Activated naive CD4-positive, alpha-beta T cell treated with anti-CD3 and anti-CD28 coated beads for 36 hours (primary cell): ENCODE results near the gene ZNF438. TPM values are rescaled to one million over a fixed set of nuclear protein-coding genes. Genes with fewer than 3 reads are reported as not detected.

Source experiments
- CTCF ChIA-PET: fragments of 350-600 bp; sonication (Branson Sonifier 250); formaldehyde crosslinking; loops from one replicate; lab custom pipeline; 2021; ENCODE audit warnings: antibody characterized with exemption; lab: Charles Lee
- DNase-seq: peaks from one replicate; pipeline ENCODE4 v3.0.0-alpha.2; 2020
- H3K27ac Mint-ChIP-seq: one replicate; pipeline ENCODE4 v1.8.0; 2021; ENCODE audit warnings: mild to moderate bottlenecking, mixed read lengths
- H3K27me3 Mint-ChIP-seq: one replicate; pipeline ENCODE4 v1.8.0; 2021; ENCODE audit warnings: low read depth, mixed read lengths
- H3K36me3 Mint-ChIP-seq: one replicate; pipeline ENCODE4 v1.8.0; 2021; ENCODE audit warnings: low read depth, mixed read lengths
- H3K4me1 Mint-ChIP-seq: one replicate; pipeline ENCODE4 v1.8.0; 2021; ENCODE audit warnings: low read depth, mixed read lengths
- H3K4me3 Mint-ChIP-seq: one replicate; pipeline ENCODE4 v1.8.0; 2021; ENCODE audit warnings: mild to moderate bottlenecking, moderate library complexity, mixed read lengths
- H3K9me3 Mint-ChIP-seq: one replicate; pipeline ENCODE4 v1.8.0; 2021; ENCODE audit warnings: mixed read lengths
- intact Hi-C: fragments of 100-400 bp; cut with micrococcal nuclease; formaldehyde crosslinking; loops from one replicate; pipeline ENCODE4 v1.15.1; 2023
- total RNA-seq, 2 experiments: library from RNA; stranded (reverse); gene quantifications; one replicate each; pipeline ENCODE4 v1.2.3, GENCODE V29; 2021

The ZNF438 gene
- total RNA-seq, 2 experiments from 2014 or later, result 2.4 to 2.6 TPM

- Mint-ChIP-seq H3K4me1 (no peaks in the 10 kb centered on the region), H3K27ac (no peak overlapping the region), H3K9me3 (no peaks in the 10 kb centered on the region), H3K36me3 (no peaks in the 10 kb centered on the region), H3K27me3 (no peaks in the 10 kb centered on the region), H3K4me3 (no peak overlapping the region)
- CTCF ChIA-PET, result no interaction called here
- DNase-seq, result no peak
- intact Hi-C loops, result no loop called here
These were observed 201.1 kb downstream of the ZNF438 start for GRCh38 chr10:30830315-30831230.

DNA sequence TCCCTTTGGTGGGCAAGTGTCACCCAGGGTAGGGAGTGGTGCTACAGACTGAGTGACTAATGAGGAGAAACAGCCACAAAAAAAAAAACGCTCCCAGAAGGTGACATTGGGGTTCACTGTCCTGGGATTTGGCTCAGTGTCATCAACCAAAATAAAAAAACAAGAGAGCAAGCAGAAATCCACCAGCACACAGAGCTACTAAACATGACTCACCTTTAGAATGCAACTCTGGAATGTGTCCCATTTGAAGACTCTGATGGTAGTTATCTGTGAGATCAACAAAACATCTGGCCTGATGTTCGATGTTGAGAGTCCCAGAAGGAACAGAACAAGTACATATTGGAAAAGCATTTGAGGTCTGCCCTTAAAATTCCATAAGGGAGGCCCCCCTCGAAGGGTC, 201.8 kb downstream of the ZNF438 start:
- no peak overlapping the region for H3K27ac Mint-ChIP-seq
- DNase-seq, result no peak
- H3K27me3 Mint-ChIP-seq, result no peaks in the 10 kb centered on the region
- intact Hi-C loops, result no loop called here
- no peak overlapping the region for H3K4me3 Mint-ChIP-seq
- CTCF ChIA-PET, result no interaction called here
- H3K9me3 Mint-ChIP-seq, result no peaks in the 10 kb centered on the region
- H3K4me1 Mint-ChIP-seq, result no peaks in the 10 kb centered on the region
- H3K36me3 Mint-ChIP-seq, result no peaks in the 10 kb centered on the region

- intact Hi-C loops, result no loop called here
- Mint-ChIP-seq H3K27me3 (no peaks in the 10 kb centered on the region), H3K4me3 (no peak overlapping the region), H3K9me3 (no peaks in the 10 kb centered on the region), H3K27ac (no peak overlapping the region), H3K36me3 (no peaks in the 10 kb centered on the region), H3K4me1 (no peaks in the 10 kb centered on the region)
- DNase-seq, result no peak
- CTCF ChIA-PET, result no interaction called here
These were observed 203.0 kb downstream of the ZNF438 start for GRCh38 chr10:30828680-30829079.

GRCh38 chr10:30828164-30828563, 203.5 kb downstream of the ZNF438 start:
- CTCF ChIA-PET, result no interaction called here
- DNase-seq, result no peak
- Mint-ChIP-seq H3K36me3 (no peaks in the 10 kb centered on the region), H3K27me3 (no peaks in the 10 kb centered on the region), H3K4me3 (no peak overlapping the region), H3K4me1 (no peaks in the 10 kb centered on the region), H3K9me3 (no peaks in the 10 kb centered on the region), H3K27ac (no peak overlapping the region)
- intact Hi-C loops, result no loop called here

DNA sequence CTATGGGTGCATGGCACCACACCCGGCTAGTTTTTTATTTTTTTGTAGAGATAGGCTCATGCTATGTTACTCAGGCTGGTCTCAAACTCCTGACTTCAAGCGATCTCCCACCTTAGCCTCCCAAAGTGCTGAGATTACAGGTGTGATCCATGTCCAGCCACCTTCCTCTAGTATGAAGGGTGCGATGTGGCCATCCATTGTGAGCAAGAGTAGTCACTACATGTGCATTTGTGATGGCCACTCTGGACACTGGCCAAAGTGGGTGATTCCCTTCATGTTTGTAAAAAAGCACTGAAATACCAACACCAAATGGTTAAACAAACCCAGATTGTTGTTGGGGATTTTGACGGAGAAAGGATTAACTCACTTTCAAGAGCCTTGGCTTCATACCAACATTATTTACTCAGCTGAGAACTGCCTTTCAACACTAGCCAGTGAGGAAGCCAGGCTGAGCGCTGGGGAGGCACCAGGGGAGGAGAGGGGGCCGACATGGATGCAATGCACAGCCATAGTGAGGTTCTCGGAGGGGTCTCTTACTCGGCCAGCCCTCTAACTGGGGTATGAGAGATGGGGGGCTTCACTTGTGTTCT, 204.0 kb downstream of the ZNF438 start:
- no peak for DNase-seq
- CTCF ChIA-PET, result no interaction called here
- intact Hi-C loops, result no loop called here
- Mint-ChIP-seq H3K27me3 (no peaks in the 10 kb centered on the region), H3K36me3 (no peaks in the 10 kb centered on the region), H3K4me3 (no peak overlapping the region), H3K4me1 (no peaks in the 10 kb centered on the region), H3K27ac (no peak overlapping the region), H3K9me3 (no peaks in the 10 kb centered on the region)

GRCh38 chr10:30826679-30827078, 205.0 kb downstream of the ZNF438 start:
- no peaks in the 10 kb centered on the region for H3K36me3 Mint-ChIP-seq
- CTCF ChIA-PET, result no interaction called here
- intact Hi-C loops, result no loop called here
- H3K27ac Mint-ChIP-seq, result no peak overlapping the region
- no peak for DNase-seq
- peaks cover 1% of the 10 kb centered on the region for H3K4me1 Mint-ChIP-seq
- H3K4me3 Mint-ChIP-seq, result no peak overlapping the region
- H3K9me3 Mint-ChIP-seq, result no peaks in the 10 kb centered on the region
- H3K27me3 Mint-ChIP-seq, result no peaks in the 10 kb centered on the region

GRCh38 chr10:30825495-30825894, 206.2 kb downstream of the ZNF438 start:
- Mint-ChIP-seq H3K27ac (no peak overlapping the region), H3K36me3 (no peaks in the 10 kb centered on the region), H3K27me3 (no peaks in the 10 kb centered on the region), H3K4me3 (no peak overlapping the region), H3K9me3 (no peaks in the 10 kb centered on the region), H3K4me1 (peaks cover 6% of the 10 kb centered on the region)
- no peak for DNase-seq
- intact Hi-C loops, result no loop called here
- CTCF ChIA-PET, result no interaction called here

- CTCF ChIA-PET, result interaction anchor here (1.6 kb wide), 1 partner anchor 41 kb away, joined by 3 read pairs; no protein-coding TSS in a partner anchor
- Mint-ChIP-seq H3K27me3 (no peaks in the 10 kb centered on the region), H3K27ac (no peak overlapping the region), H3K4me3 (no peak overlapping the region), H3K4me1 (peaks cover 6% of the 10 kb centered on the region), H3K36me3 (no peaks in the 10 kb centered on the region), H3K9me3 (no peaks in the 10 kb centered on the region)
- DNase-seq, result no peak
- intact Hi-C loops, result no loop called here
These were observed 206.6 kb downstream of the ZNF438 start for GRCh38 chr10:30825022-30825421.

GRCh38 chr10:30823651-30824050, 208.0 kb downstream of the ZNF438 start:
- H3K9me3 Mint-ChIP-seq, result no peaks in the 10 kb centered on the region
- H3K27me3 Mint-ChIP-seq, result no peaks in the 10 kb centered on the region
- DNase-seq, result no peak
- intact Hi-C loops, result no loop called here
- H3K4me1 Mint-ChIP-seq, result peaks cover 6% of the 10 kb centered on the region
- CTCF ChIA-PET, result interaction anchor here (0.5 to 1.6 kb wide), 3 partner anchors 39 to 394 kb away, joined by 3 read pairs; no protein-coding TSS in a partner anchor
- no peaks in the 10 kb centered on the region for H3K36me3 Mint-ChIP-seq
- H3K27ac Mint-ChIP-seq, result no peak overlapping the region
- no peak overlapping the region for H3K4me3 Mint-ChIP-seq

DNA sequence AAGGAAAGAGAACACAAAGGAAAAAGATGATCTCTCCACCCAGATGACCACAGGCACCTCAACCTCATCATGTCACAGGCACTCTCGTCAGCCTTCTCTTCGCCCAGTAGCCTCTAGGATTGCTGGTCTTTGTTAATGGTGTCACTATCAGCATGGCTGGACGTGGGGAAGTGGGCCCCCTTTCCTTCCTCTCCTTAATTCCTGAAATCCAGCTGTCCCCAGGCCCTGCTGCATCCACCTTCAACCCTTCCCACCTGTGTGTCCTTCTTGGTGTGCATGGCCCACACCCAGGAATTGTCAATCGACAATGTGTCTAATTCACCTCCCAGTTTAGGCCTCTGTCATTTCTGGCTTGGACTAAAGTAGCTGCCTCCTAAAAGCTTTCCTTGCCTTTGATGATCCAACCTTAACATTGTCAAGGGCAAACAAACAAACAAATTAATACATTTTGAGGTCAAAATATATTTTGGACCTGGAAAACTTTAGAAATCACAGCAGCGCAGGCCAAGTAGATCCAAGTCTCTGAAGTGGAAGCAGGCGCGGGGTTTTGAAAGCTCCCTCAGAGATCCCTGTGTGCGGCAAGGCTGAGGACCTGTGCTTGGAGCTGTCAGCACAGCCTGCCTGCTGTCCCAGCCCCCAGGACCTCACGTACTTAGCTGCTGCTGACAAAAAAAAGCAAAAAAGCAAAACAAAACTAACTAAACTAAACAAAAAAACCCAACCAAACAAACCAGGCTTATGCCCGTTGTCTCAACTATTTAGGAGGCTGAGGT, 208.8 kb downstream of the ZNF438 start:
- no peak overlapping the region for H3K27ac Mint-ChIP-seq
- intact Hi-C loops, result no loop called here
- CTCF ChIA-PET, result interaction anchor here (0.7 kb wide), 1 partner anchor 174 kb away, joined by 3 read pairs; no protein-coding TSS in a partner anchor

DNA sequence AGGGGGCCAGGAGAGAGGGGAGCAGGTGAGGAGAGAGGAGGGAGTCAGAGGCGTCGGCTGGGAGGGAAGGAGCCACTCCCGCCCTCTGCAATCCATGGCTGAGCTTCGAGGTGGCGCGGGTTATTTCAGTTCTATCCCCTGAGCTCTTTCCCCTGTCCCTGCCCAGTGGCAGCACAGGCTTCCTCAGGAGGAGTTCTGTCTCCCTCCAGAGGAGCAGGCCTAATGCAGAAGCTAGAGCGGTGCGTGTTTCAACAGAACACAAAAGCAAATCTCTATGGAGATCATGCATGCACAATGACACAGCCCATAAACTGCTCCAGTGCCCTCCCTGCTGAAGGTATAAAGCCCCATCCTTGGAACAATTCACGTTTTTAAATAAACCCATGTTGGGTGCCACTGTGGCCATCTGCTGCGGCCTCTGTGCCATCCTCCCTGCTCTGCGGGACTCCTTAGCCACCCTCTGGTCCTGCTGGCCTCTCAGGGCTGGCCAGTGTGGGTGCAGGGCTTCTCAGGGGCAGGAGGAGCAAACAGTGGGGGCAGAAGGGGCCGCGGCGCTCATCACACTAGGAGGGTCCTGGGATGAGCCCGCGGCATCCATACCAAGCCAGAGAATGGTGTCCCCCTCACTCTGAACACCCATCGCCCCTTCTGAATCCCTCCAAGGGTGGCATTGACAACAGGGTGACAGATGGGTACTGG, 209.5 kb downstream of the ZNF438 start:
- intact Hi-C loops, result no loop called here
- Mint-ChIP-seq H3K4me3 (no peak overlapping the region), H3K4me1 (peaks cover 6% of the 10 kb centered on the region), H3K9me3 (no peaks in the 10 kb centered on the region), H3K36me3 (no peaks in the 10 kb centered on the region), H3K27ac (no peak overlapping the region), H3K27me3 (no peaks in the 10 kb centered on the region)
- DNase-seq, result no peak
- CTCF ChIA-PET, result no interaction called here

More for the DNA sequence above, 208.8 kb downstream of the ZNF438 start:
- Mint-ChIP-seq H3K9me3 (no peaks in the 10 kb centered on the region), H3K36me3 (no peaks in the 10 kb centered on the region), H3K27me3 (no peaks in the 10 kb centered on the region), H3K4me3 (no peak overlapping the region), H3K4me1 (peaks cover 6% of the 10 kb centered on the region)
- no peak for DNase-seq
